T-cell (primary cell): ENCODE results near the gene GPR162. TPM values are rescaled to one million over a fixed set of nuclear protein-coding genes. Genes with fewer than 3 reads are reported as not detected.
A peak's percentile ranks its signal among the peaks of the same experiment; 100 is the strongest.

Experiments used
- ATAC-seq, 4 experiments: fragments of 200-7000 bp in 3 of 4; fragments of 150-1000 bp in 1 of 4; cut with Tn5 transposase; replicated peaks in 1 of 4; 1 replicate in 3 of 4; 2 replicates in 1 of 4; pipeline ENCODE4 v1.10.0; 2021; ENCODE audit warnings: moderate library complexity in 3 of 4, mild to moderate bottlenecking in 2 of 4, moderate number of reproducible peaks in 1 of 4
- CTCF ChIA-PET, 2 donors: fragments of 300-600 bp; sonication (Branson Sonifier 250); formaldehyde crosslinking; loops; one replicate each; lab custom pipeline; 2022; ENCODE audit warnings: antibody characterized with exemption in 2 of 2; lab: Charles Lee
- POLR2A ChIA-PET, 2 donors: fragments of 300-600 bp; sonication (Branson Sonifier 250); formaldehyde crosslinking; loops; one replicate each; lab custom pipeline; 2022; ENCODE audit warnings: antibody characterized with exemption in 2 of 2; lab: Charles Lee
- DNase-seq, 35 experiments: peaks; one replicate each; pipeline versions ENCODE4 v3.0.0 to v3.0.0-alpha.2; 2013 to 2023
- H3K27ac ChIP-seq: one replicate; pipeline ENCODE4 v1.5.1; 2013; ENCODE audit warnings: low read length
- H3K27me3 ChIP-seq, 2 experiments: replicated peaks in 1 of 2; 1 replicate in 1 of 2; 2 replicates in 1 of 2; pipeline versions ENCODE4 v1.6.1 to v1.7.0; 2013; ENCODE audit warnings: low read length in 1 of 2, mixed read lengths in 1 of 2; ENCODE audit not compliant: control insufficient read depth in 2 of 2, insufficient read depth in 2 of 2; ENCODE audit errors: extremely low read depth in 1 of 2
- H3K36me3 ChIP-seq, 2 donors: 1 replicate in 1 of 2; 2 replicates in 1 of 2; pipeline versions ENCODE4 v1.6.1 to v1.7.0; 2013; ENCODE audit warnings: low read length in 1 of 2; ENCODE audit not compliant: control insufficient read depth in 2 of 2, insufficient read depth in 1 of 2; ENCODE audit errors: extremely low read depth in 1 of 2
- H3K4me1 ChIP-seq, 2 experiments: 1 replicate in 1 of 2; 2 replicates in 1 of 2; pipeline versions ENCODE4 v1.6.1 to v1.7.0; 2013; ENCODE audit warnings: low read length in 2 of 2, mixed read lengths in 1 of 2; ENCODE audit not compliant: insufficient read depth in 2 of 2, control insufficient read depth in 1 of 2; ENCODE audit errors: extremely low read depth in 1 of 2
- H3K4me3 ChIP-seq, 2 donors: 1 replicate in 1 of 2; 2 replicates in 1 of 2; pipeline versions ENCODE4 v1.5.1 to v1.7.0; 2013; ENCODE audit warnings: mild to moderate bottlenecking in 2 of 2, low read length in 1 of 2, moderate library complexity in 1 of 2; ENCODE audit not compliant: control insufficient read depth in 1 of 2; ENCODE audit errors: extremely low read depth in 1 of 2
- H3K9me3 ChIP-seq: 2 replicates; pipeline ENCODE4 v1.7.0; 2013
- H3K27ac Mint-ChIP-seq, 2 donors: one replicate each; pipeline ENCODE4 v1.8.0; 2020 to 2021; ENCODE audit warnings: mild to moderate bottlenecking in 2 of 2, mixed read lengths in 2 of 2
- H3K27me3 Mint-ChIP-seq, 2 donors: one replicate each; pipeline ENCODE4 v1.8.0; 2021 to 2022; ENCODE audit warnings: mixed read lengths in 2 of 2
- H3K36me3 Mint-ChIP-seq: one replicate; pipeline ENCODE4 v1.8.0; 2021; ENCODE audit warnings: mixed read lengths
- H3K4me1 Mint-ChIP-seq, 3 donors: one replicate each; pipeline ENCODE4 v1.8.0; 2020 to 2022; ENCODE audit warnings: mixed read lengths in 3 of 3, mild to moderate bottlenecking in 1 of 3
- H3K4me3 Mint-ChIP-seq, 3 donors: one replicate each; pipeline ENCODE4 v1.8.0; 2020 to 2022; ENCODE audit warnings: mild to moderate bottlenecking in 3 of 3, mixed read lengths in 3 of 3, moderate library complexity in 3 of 3
- H3K9me3 Mint-ChIP-seq, 3 donors: one replicate each; pipeline ENCODE4 v1.8.0; 2020 to 2022; ENCODE audit warnings: mixed read lengths in 3 of 3
- WGBS: methylation state at CpG from one replicate; pipeline ENCODE4 v1.1.5; 2013; ENCODE audit warnings: missing lambda C conversion rate; ENCODE audit not compliant: insufficient coverage; 5-methylcytosine and 5-hydroxymethylcytosine counted together
- total RNA-seq, 35 experiments: library from RNA in 6 of 35; stranded (reverse) in 6 of 35; fragments of 120-200 nt in 1 of 35; gene quantifications; one replicate each; pipeline versions ENCODE4 v1.2.1 to v1.2.4 and lab custom pipeline; 2013 to 2026

GPR162 gene
- total RNA-seq, 5 donors from 2014 or later (not counting 1 experiment from before 2014, with no cell fraction given), result 0.13 to 0.46 TPM; not detected in 3

- peak overlapping the region; percentile 76 to 79 (median 76) for H3K4me3 Mint-ChIP-seq
- peak in 27 of 35 experiments; percentile 27 to 75 (median 47) for DNase-seq
- H3K4me1 Mint-ChIP-seq, result peaks cover 53 to 66% (median 58%) of the 10 kb centered on the region in 3 donors
- Histone ChIP-seq H3K4me1 (peaks cover 11 to 76% of the 10 kb centered on the region in 2 experiments), H3K27me3 (peaks cover 0 to 57% of the 10 kb centered on the region in 2 experiments), H3K4me3 (peak overlapping the region in 1 of 2 donors; percentile 51), H3K9me3 (no peaks in the 10 kb centered on the region), H3K27ac (peak overlapping the region; percentile 85), H3K36me3 (no peaks in the 10 kb centered on the region)
- H3K27ac Mint-ChIP-seq, result peak overlapping the region; percentile 90
- no peaks in the 10 kb centered on the region for H3K9me3 Mint-ChIP-seq
- peaks cover 12 to 43% of the 10 kb centered on the region in 2 donors for H3K27me3 Mint-ChIP-seq
- CTCF ChIA-PET, result interaction anchor here (0.6 to 1.7 kb wide), 9 partner anchors 8 to 86 kb away, joined by 3 to 6 read pairs (median 5); partner anchors contain the start of genes MLF2 (in 2 of the 2), CDCA3 (in 1 of the 2), COPS7A (in 1 of the 2) and PTMS (in 1 of the 2)
- 48% methylated on average over 15 of the region's 15 CpGs for WGBS
- ATAC-seq, result peak; percentile 24 to 55 (median 39)
- H3K36me3 Mint-ChIP-seq, result no peaks in the 10 kb centered on the region
- POLR2A ChIA-PET, result interaction anchor here in 1 of 2 donors (0.5 kb wide), 1 partner anchor 25 kb away, joined by 4 read pairs; no protein-coding TSS in a partner anchor
Measured at GRCh38 chr12:6774499-6775062, 47.0 kb upstream of the GPR162 start.

GRCh38 chr12:6775185-6776174 lies 46.1 kb upstream of the GPR162 start:
- H3K36me3 ChIP-seq, result no peaks in the 10 kb centered on the region
- H3K9me3 ChIP-seq, result no peaks in the 10 kb centered on the region
- peaks cover 0 to 49% of the 10 kb centered on the region in 2 experiments for H3K27me3 ChIP-seq
- Mint-ChIP-seq H3K27me3 (peaks cover 12 to 40% of the 10 kb centered on the region in 2 donors), H3K36me3 (no peaks in the 10 kb centered on the region), H3K27ac (peak overlapping the region; percentile 90), H3K4me1 (peaks cover 59 to 68% (median 62%) of the 10 kb centered on the region in 3 donors), H3K4me3 (peak overlapping the region; percentile 76 to 79 (median 76)), H3K9me3 (no peaks in the 10 kb centered on the region)
- H3K27ac ChIP-seq, result peak overlapping the region; percentile 85
- no peak for ATAC-seq
- peak overlapping the region in 1 of 2 donors; percentile 51 for H3K4me3 ChIP-seq
- H3K4me1 ChIP-seq, result peaks cover 14 to 83% of the 10 kb centered on the region in 2 experiments
- POLR2A ChIA-PET, result no interaction called here
- DNase-seq, result peak in 1 of 35 experiments; percentile 42
- CTCF ChIA-PET, result interaction anchor here in 1 of 2 donors (0.6 to 1.7 kb wide), 5 partner anchors 9 to 86 kb away, joined by 3 to 6 read pairs (median 6); partner anchors contain the start of genes COPS7A, MLF2, PTMS and ZNF384
- 52% methylated on average over 6 of the region's 16 CpGs for WGBS

DNA sequence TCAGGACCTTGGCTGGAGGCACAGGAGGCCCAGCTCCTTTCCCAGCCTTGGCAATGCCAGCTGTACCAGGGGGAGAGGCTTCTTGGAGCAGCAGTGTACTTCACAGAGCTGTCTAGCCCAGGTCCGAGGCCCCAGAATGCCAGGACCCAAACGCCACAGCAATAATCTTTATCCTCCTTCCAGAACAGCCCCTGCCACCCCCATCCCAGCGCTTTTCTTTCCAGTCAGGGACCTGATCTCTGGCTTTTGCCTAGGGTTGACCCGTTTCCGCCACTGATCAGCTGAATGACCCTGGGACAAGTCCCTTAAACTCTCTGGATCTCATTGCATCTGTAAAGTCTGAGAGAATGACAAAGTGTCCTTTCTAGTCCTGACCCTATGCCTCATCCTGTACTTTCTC lies 44.2 kb upstream of the GPR162 start:
- Mint-ChIP-seq H3K27me3 (peaks cover 9 to 28% of the 10 kb centered on the region in 2 donors), H3K4me3 (no peak overlapping the region), H3K36me3 (no peaks in the 10 kb centered on the region), H3K27ac (no peak overlapping the region), H3K9me3 (no peaks in the 10 kb centered on the region), H3K4me1 (peaks cover 45 to 59% (median 50%) of the 10 kb centered on the region in 3 donors)
- H3K9me3 ChIP-seq, result no peaks in the 10 kb centered on the region
- no peak overlapping the region for H3K27ac ChIP-seq
- CTCF ChIA-PET, result interaction anchor here (0.6 to 2.2 kb wide), 3 partner anchors 10 to 224 kb away, joined by 3 to 8 read pairs (median 4); partner anchors contain the start of gene MLF2 (in 1 of the 2)
- peaks cover 0 to 37% of the 10 kb centered on the region in 2 experiments for H3K27me3 ChIP-seq
- peaks cover 13 to 73% of the 10 kb centered on the region in 2 experiments for H3K4me1 ChIP-seq
- ATAC-seq (no peak), DNase-seq (no peak)
- 87% methylated on average over 2 of the region's 5 CpGs for WGBS
- no peaks in the 10 kb centered on the region for H3K36me3 ChIP-seq
- no peak overlapping the region for H3K4me3 ChIP-seq
- POLR2A ChIA-PET, result interaction anchor here in 1 of 2 donors (1.0 to 1.1 kb wide), 2 partner anchors 15 to 22 kb away, joined by 3 read pairs; no protein-coding TSS in a partner anchor

GRCh38 chr12:6778217-6778573 lies 43.4 kb upstream of the GPR162 start:
- Histone ChIP-seq H3K36me3 (no peaks in the 10 kb centered on the region), H3K27me3 (peaks cover 0 to 29% of the 10 kb centered on the region in 2 experiments), H3K9me3 (no peaks in the 10 kb centered on the region), H3K4me1 (peaks cover 20 to 73% of the 10 kb centered on the region in 2 experiments), H3K27ac (peak overlapping the region; percentile 17), H3K4me3 (peak overlapping the region; percentile 47 to 48)
- no peak for DNase-seq
- Mint-ChIP-seq H3K36me3 (no peaks in the 10 kb centered on the region), H3K4me3 (peak overlapping the region; percentile 77 to 98 (median 80)), H3K27me3 (peaks cover 9 to 22% of the 10 kb centered on the region in 2 donors), H3K27ac (peak overlapping the region; percentile 80 to 85), H3K4me1 (peaks cover 42 to 60% (median 52%) of the 10 kb centered on the region in 3 donors), H3K9me3 (no peaks in the 10 kb centered on the region)
- ATAC-seq, result no peak
- POLR2A ChIA-PET, result no interaction called here
- CTCF ChIA-PET, result interaction anchor here (0.5 to 2.2 kb wide), 12 partner anchors 10 to 1267 kb away, joined by 3 to 8 read pairs (median 4); partner anchors contain the start of genes CD4 (in 1 of the 2), CDCA3 (in 1 of the 2) and MLF2 (in 1 of the 2)
- WGBS, result 89% methylated on average over 9 of the region's 14 CpGs

DNA sequence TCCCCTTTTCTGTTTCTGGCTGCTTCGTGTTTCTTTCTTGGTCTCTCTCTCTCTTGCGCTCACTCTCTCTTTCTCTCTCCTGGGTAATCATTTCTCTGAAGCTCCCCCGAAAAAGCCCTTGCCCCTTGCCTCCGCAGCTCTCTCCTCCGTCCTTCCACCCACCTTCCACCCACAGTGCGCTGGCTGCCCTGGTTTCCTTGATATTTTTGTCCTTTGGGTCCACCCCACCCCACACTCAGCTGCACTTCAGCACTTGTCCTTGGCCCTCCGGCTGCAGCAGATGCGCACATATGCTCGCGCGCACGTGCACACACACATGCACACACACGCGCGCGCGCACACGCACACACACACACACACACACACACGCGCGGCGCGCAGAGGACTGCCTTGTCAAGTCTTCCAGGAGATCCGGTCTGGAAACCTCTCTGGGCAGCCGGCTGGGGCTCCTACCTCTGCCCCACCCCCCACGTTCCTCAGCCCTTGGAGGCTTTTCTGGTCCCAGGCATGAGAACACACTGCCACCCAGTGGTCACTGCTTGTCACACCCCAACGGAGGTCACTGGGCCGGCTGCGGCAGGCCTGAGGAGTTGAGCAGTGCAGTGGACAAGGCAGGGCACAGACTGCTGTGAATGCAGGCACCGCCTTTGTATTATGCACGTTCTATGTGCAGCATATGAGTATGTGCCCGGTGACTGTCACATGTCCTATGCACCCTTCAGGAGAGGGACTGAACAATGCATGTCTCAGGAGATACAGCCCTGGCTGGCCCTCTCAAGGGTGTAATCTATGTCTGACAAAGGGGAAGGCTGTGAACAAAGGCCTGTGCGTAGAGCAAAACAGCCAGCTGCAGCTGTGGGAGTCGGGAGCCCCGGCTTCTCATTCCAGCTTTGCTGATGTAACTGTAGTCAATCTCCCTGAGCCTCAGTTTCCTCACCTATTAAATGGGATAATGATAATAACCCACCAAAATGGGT lies 42.8 kb upstream of the GPR162 start:
- Mint-ChIP-seq H3K36me3 (no peaks in the 10 kb centered on the region), H3K4me1 (peaks cover 45 to 63% (median 54%) of the 10 kb centered on the region in 3 donors), H3K27ac (peak overlapping the region; percentile 80 to 85), H3K9me3 (no peaks in the 10 kb centered on the region), H3K27me3 (peaks cover 9 to 20% of the 10 kb centered on the region in 2 donors), H3K4me3 (peak overlapping the region; percentile 77 to 98 (median 80))
- peak overlapping the region; percentile 47 to 48 for H3K4me3 ChIP-seq
- peaks cover 0 to 25% of the 10 kb centered on the region in 2 experiments for H3K27me3 ChIP-seq
- WGBS, result 13% methylated on average over 28 of the region's 35 CpGs
- no peaks in the 10 kb centered on the region for H3K36me3 ChIP-seq
- DNase-seq, result peak; percentile 63 to 93 (median 80)
- H3K27ac ChIP-seq, result peak overlapping the region; percentile 17
- ChIA-PET POLR2A (no interaction called here), CTCF (interaction anchor here (0.5 to 2.2 kb wide), 12 partner anchors 11 to 493 kb away, joined by 3 to 8 read pairs (median 4); partner anchors contain the start of genes CD4 (in 1 of the 2), CDCA3 (in 1 of the 2) and MLF2 (in 1 of the 2))
- H3K9me3 ChIP-seq, result no peaks in the 10 kb centered on the region
- peak; percentile 83 to 89 (median 84) for ATAC-seq
- H3K4me1 ChIP-seq, result peaks cover 24 to 75% of the 10 kb centered on the region in 2 experiments
